ENCODE measurements around the gene ASZ1.

ASZ1 gene

DNA sequence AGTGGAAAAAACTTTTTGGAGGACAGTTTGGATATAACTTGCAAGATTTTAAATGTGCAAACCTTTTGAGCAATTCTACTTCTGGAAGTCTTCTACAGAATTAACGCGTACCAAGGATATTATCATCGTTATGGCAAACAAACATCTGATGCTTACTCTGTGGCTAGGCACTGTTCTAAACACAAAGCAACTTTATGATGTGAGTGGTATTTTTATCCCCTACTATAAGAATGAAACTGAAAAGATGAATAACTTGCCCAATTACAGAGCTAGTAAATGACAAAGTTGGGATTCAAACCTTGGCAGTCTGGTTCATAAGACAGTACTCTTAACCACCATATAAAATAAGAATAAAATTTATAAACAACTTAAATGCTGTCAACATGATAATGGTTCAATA, 15.8 kb downstream of the ASZ1 start:
- TF ChIP-seq, protein P1, sequence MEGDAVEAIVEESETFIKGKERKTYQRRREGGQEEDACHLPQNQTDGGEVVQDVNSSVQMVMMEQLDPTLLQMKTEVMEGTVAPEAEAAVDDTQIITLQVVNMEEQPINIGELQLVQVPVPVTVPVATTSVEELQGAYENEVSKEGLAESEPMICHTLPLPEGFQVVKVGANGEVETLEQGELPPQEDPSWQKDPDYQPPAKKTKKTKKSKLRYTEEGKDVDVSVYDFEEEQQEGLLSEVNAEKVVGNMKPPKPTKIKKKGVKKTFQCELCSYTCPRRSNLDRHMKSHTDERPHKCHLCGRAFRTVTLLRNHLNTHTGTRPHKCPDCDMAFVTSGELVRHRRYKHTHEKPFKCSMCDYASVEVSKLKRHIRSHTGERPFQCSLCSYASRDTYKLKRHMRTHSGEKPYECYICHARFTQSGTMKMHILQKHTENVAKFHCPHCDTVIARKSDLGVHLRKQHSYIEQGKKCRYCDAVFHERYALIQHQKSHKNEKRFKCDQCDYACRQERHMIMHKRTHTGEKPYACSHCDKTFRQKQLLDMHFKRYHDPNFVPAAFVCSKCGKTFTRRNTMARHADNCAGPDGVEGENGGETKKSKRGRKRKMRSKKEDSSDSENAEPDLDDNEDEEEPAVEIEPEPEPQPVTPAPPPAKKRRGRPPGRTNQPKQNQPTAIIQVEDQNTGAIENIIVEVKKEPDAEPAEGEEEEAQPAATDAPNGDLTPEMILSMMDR (IDR thresholded peaks at IDR 0.05; ENCODE audit: insufficient read depth, low read length, poor library complexity, severe bottlenecking): no peak
- no peak for DNase-seq (ENCODE audit: extremely low read depth, insufficient read length)
- no peak overlapping the region for H3K4me3 ChIP-seq (replicated peaks; ENCODE audit: low read depth, low read length)
- no peaks in the 10 kb centered on the region for H3K36me3 ChIP-seq (ENCODE audit: control insufficient read depth, insufficient read depth, low read length)
- no peaks in the 10 kb centered on the region for H3K27me3 ChIP-seq (replicated peaks; ENCODE audit: control insufficient read depth, insufficient read depth, low read length)

DNA sequence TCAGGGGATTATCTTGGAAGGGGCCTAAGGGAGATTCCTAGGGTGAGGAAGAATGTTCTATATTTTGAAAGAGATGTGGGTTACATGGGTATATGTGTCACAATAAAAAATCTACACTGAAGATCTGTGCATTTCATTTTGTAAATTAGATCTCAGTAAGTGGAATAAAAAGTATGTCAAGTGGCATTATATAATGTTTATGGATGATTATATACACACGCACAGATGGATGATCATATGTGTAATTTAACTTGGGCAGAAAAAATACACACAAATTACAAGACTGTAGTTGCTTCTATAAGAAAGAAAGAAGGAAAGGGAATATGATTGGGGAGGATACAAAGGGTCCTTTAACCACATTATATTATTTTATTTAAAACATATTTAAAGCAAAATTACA, 18.5 kb downstream of the ASZ1 start:
- TF ChIP-seq, protein P1 (IDR thresholded peaks at IDR 0.05; ENCODE audit: insufficient read depth, low read length, poor library complexity, severe bottlenecking): no peak
- Histone ChIP-seq H3K27me3 (replicated peaks; ENCODE audit: control insufficient read depth, insufficient read depth, low read length) (no peaks in the 10 kb centered on the region), H3K4me3 (replicated peaks; ENCODE audit: low read depth, low read length) (no peak overlapping the region), H3K36me3 (ENCODE audit: control insufficient read depth, insufficient read depth, low read length) (no peaks in the 10 kb centered on the region)
- no peak for DNase-seq (ENCODE audit: extremely low read depth, insufficient read length)

DNA sequence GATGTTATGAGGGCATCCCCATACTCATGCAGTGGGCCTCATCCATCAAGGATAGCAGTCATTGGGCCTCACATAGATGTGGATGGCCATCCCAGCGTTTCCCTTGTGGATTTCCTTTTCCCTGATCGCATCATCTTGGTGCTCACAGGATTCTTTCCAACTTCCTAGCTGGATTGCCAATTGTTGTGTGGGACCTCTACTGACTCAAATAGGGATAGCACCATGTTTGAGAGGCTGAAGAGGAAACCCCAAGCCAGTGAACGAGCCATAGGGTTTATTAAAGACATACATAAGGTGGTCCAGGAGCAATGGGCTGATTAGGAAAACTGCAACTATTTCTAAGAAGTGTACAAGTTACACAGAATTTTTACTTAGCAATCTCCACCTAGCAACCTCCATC, 21.8 kb downstream of the ASZ1 start:
- TF ChIP-seq, protein P1 (IDR thresholded peaks at IDR 0.05; ENCODE audit: insufficient read depth, low read length, poor library complexity, severe bottlenecking): no peak
- no peak overlapping the region for H3K4me3 ChIP-seq (replicated peaks; ENCODE audit: low read depth, low read length)
- no peaks in the 10 kb centered on the region for H3K36me3 ChIP-seq (ENCODE audit: control insufficient read depth, insufficient read depth, low read length)
- no peaks in the 10 kb centered on the region for H3K27me3 ChIP-seq (replicated peaks; ENCODE audit: control insufficient read depth, insufficient read depth, low read length)
- no peak for DNase-seq (ENCODE audit: extremely low read depth, insufficient read length)

DNA sequence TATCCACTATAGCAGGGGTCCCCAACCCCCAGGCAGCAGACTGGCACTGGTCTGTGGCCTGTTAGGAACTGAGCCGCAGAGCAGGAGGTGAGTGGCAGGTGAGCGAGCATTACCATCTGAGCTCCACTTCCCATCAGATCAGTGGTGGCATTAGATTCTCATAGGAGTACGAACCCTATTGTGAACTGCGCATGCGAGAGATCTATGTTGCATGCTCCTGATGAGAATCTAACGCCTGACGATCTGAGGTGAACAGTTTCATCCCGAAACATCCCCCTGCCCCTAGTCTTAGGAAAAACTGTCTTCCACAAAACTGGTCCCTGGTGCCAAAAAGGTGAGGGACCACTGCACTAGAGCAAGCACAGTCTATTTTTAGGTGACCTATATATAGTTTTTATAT, 23.6 kb downstream of the ASZ1 start:
- Histone ChIP-seq H3K4me3 (replicated peaks; ENCODE audit: low read depth, low read length) (no peak overlapping the region), H3K27me3 (replicated peaks; ENCODE audit: control insufficient read depth, insufficient read depth, low read length) (no peaks in the 10 kb centered on the region), H3K36me3 (ENCODE audit: control insufficient read depth, insufficient read depth, low read length) (no peaks in the 10 kb centered on the region)
- DNase-seq (ENCODE audit: extremely low read depth, insufficient read length): no peak
- TF ChIP-seq, protein P1 (IDR thresholded peaks at IDR 0.05; ENCODE audit: insufficient read depth, low read length, poor library complexity, severe bottlenecking): no peak

DNA sequence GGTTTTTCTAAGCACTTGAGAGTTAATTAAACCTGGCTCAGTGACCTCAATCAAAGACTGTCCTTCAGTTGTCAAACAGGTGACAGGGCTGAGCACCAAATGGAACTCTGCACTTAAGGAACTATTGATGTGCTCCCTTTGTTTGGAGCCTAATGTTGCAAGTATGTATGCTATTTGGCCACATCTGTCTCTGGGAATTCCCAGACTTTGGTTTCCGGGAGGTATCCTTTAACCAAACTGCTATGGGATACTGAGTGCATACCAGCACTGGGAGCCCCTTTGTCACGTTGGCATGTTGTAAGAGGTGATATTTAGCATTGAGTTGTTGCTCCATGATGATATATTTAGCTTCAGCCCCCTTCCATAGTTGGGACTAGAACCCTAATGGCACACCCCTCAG, 25.2 kb downstream of the ASZ1 start:
- no peak overlapping the region for H3K4me3 ChIP-seq (replicated peaks; ENCODE audit: low read depth, low read length)
- no peaks in the 10 kb centered on the region for H3K27me3 ChIP-seq (replicated peaks; ENCODE audit: control insufficient read depth, insufficient read depth, low read length)
- no peaks in the 10 kb centered on the region for H3K36me3 ChIP-seq (ENCODE audit: control insufficient read depth, insufficient read depth, low read length)
- no peak for DNase-seq (ENCODE audit: extremely low read depth, insufficient read length)
- TF ChIP-seq, protein P1 (IDR thresholded peaks at IDR 0.05; ENCODE audit: insufficient read depth, low read length, poor library complexity, severe bottlenecking): no peak

DNA sequence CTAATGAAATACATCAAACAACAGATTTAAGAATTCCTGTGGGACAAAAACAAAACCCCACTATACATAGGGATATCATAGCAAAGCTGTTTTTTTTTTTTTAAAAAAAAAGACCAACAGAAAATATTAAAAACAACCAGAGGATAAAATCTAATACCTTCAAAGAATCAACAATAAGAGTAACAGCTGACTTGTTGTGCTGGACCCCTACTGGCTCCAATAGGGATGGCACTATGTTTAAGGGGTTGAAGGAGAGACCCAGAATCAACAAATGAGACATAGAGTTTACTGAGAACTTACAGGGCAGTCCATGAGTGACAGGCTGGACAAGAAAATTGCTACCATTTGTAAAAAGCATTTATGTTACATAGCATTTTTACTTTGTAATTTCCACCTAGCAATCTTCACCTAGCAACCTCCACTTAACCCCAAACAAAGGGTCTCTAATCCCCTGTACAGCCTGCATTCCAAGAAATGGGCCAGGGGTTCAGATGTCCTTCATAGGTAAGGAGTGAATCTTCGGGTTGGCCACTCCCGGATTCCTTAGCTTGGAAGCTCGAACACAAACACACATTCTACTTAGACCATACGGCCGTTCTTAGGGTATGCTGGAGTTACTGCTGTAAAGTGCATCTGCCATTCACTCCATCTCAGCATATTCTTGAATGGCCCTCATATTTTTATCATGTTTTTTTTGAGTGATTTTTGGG, 25.8 kb downstream of the ASZ1 start:
- Histone ChIP-seq H3K4me3 (replicated peaks; ENCODE audit: low read depth, low read length) (no peak overlapping the region), H3K27me3 (replicated peaks; ENCODE audit: control insufficient read depth, insufficient read depth, low read length) (no peaks in the 10 kb centered on the region), H3K36me3 (ENCODE audit: control insufficient read depth, insufficient read depth, low read length) (no peaks in the 10 kb centered on the region)
- TF ChIP-seq, protein P1 (IDR thresholded peaks at IDR 0.05; ENCODE audit: insufficient read depth, low read length, poor library complexity, severe bottlenecking): peak; percentile 42
- DNase-seq (ENCODE audit: extremely low read depth, insufficient read length): no peak

Data from GM06990 (cell line).